ENCODE measurements around the gene PNRC1.

Gene PNRC1

GRCh38 chr6:89087881-89088280 is 7.3 kb downstream of the PNRC1 start:
- no peak for DNase-seq (ENCODE audit: low spot score)
- ChIA-PET POLR2A (ENCODE audit: low non-redundant PET) (no interaction called here), CTCF (interaction anchor here (0.6 kb wide), 1 partner anchor 45 kb away, joined by 3 read pairs; no protein-coding TSS in a partner anchor)
- H3K27ac ChIP-seq = no peak overlapping the region
- TF ChIP-seq, protein P1, sequence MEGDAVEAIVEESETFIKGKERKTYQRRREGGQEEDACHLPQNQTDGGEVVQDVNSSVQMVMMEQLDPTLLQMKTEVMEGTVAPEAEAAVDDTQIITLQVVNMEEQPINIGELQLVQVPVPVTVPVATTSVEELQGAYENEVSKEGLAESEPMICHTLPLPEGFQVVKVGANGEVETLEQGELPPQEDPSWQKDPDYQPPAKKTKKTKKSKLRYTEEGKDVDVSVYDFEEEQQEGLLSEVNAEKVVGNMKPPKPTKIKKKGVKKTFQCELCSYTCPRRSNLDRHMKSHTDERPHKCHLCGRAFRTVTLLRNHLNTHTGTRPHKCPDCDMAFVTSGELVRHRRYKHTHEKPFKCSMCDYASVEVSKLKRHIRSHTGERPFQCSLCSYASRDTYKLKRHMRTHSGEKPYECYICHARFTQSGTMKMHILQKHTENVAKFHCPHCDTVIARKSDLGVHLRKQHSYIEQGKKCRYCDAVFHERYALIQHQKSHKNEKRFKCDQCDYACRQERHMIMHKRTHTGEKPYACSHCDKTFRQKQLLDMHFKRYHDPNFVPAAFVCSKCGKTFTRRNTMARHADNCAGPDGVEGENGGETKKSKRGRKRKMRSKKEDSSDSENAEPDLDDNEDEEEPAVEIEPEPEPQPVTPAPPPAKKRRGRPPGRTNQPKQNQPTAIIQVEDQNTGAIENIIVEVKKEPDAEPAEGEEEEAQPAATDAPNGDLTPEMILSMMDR (conservative IDR thresholded peaks at IDR 0.05; ENCODE audit: low read depth) = no peak

DNA sequence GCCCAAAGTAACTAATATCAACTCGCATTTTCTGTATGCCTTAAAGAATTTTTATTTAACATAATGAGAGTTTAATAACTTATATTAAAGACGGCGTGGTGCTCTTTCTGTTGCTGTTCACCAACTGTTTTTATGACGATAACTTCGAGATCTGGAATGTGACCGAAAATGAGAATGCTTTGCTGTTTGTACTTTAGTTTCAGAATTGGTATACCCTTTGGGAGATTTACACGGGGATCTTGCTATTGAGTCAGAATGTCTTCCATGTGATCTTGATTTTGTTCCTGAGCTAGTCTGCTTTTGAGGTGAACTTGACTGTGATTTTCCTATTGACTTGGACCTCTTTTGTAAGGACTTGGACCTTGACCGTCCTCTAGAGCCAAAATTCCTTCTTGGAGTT is 17.9 kb downstream of the PNRC1 start:
- no peak for DNase-seq (ENCODE audit: low spot score)
- no peak overlapping the region for H3K27ac ChIP-seq
- ChIA-PET CTCF (no interaction called here), POLR2A (ENCODE audit: low non-redundant PET) (no interaction called here)
- TF ChIP-seq, protein P1 (conservative IDR thresholded peaks at IDR 0.05; ENCODE audit: low read depth) = no peak

DNA sequence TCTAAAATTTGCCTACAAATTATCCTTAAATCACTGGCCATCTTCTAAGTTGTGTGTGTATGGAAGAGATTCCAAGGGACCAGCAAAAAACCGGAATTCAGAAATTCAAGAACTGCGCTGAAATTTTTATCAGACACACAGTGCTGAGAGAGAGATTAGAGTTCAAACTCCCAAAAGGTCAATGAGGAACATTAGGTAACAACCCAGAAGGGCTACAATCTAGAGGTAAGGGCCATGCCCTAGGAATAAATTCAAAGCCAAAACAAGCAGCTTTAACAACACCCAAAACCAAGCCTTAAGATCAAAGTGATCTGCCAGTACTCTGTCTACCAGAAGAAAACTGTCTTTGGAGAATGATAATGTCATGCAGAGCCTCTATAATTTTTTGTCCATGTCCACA is 19.6 kb downstream of the PNRC1 start:
- TF ChIP-seq, protein P1 (conservative IDR thresholded peaks at IDR 0.05; ENCODE audit: low read depth) = no peak
- no peak overlapping the region for H3K27ac ChIP-seq
- ChIA-PET CTCF (no interaction called here), POLR2A (ENCODE audit: low non-redundant PET) (no interaction called here)
- DNase-seq (ENCODE audit: low spot score) = no peak

DNA sequence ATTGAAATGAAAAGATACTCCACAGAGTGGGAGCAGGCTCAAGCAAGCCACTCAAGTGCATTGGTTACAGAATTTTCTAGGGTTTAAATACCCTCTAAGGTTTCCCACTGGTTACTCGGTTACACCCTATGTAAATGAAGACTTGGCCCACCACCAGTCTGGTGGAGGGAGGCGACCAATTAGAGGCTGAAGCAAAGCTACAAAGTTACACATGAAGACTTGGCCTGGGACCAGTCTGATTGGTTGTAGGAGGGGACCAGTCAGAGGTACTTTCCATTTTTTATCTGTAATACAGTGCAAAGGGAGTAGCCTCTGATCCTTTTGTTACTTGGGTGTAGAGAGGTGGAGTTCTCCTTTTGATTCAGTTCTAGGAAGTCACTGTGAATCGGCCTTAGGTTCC is 29.7 kb downstream of the PNRC1 start:
- CTCF ChIA-PET = no interaction called here
- POLR2A ChIA-PET (ENCODE audit: low non-redundant PET) = no interaction called here
- TF ChIP-seq, protein P1 (conservative IDR thresholded peaks at IDR 0.05; ENCODE audit: low read depth) = no peak

GRCh38 chr6:89111933-89112332 is 31.4 kb downstream of the PNRC1 start:
- no peak for DNase-seq (ENCODE audit: low spot score)
- CTCF ChIA-PET = interaction anchor here (0.7 kb wide), 1 partner anchor 34 kb away, joined by 3 read pairs; the partner anchor contains the start of gene PM20D2
- TF ChIP-seq, protein P1 (conservative IDR thresholded peaks at IDR 0.05; ENCODE audit: low read depth) = no peak
- no peak overlapping the region for H3K27ac ChIP-seq
- POLR2A ChIA-PET (ENCODE audit: low non-redundant PET) = interaction anchor here (0.6 kb wide), 1 partner anchor 290 kb away, joined by 3 read pairs; no protein-coding TSS in a partner anchor

More for the DNA sequence above, 29.7 kb downstream of the PNRC1 start:
- DNase-seq (ENCODE audit: low spot score) = no peak
- H3K27ac ChIP-seq = no peak overlapping the region

- TF ChIP-seq, protein P1 (conservative IDR thresholded peaks at IDR 0.05; ENCODE audit: low read depth) = no peak
- ChIA-PET CTCF (interaction anchor here (1.5 kb wide), 1 partner anchor 133 kb away, joined by 7 read pairs; no protein-coding TSS in a partner anchor), POLR2A (ENCODE audit: low non-redundant PET) (no interaction called here)
- H3K27ac ChIP-seq = no peak overlapping the region
- DNase-seq (ENCODE audit: low spot score) = no peak
Measured at GRCh38 chr6:89116702-89117101, 36.2 kb downstream of the PNRC1 start.
